RWPE2 (cell line): ENCODE measurements around the gene PDE4B.
"Not testable (repeated sequence)": the region's sequence is repeated elsewhere in the genome, so short reads cannot be mapped to it uniquely, and the experiment has no call there.

Experiments
- ATAC-seq: fragments of 200-7000 bp; cut with Tn5 transposase; 3 replicates; pipeline ENCODE4 v1.9.1; 2021; ENCODE audit warnings: low read depth
- DNase-seq: peaks from one replicate; pipeline ENCODE4 v3.0.0-alpha.2; 2020; ENCODE audit warnings: low spot score
- H3K27ac ChIP-seq: fragments of 450-650 bp; 2 replicates; pipeline ENCODE4 v1.5.1; 2017; ENCODE audit warnings: mild to moderate bottlenecking; ENCODE audit not compliant: poor library complexity, severe bottlenecking
- H3K27me3 ChIP-seq: fragments of 250-450 bp; sonication (Bioruptor Pico); 2 replicates; pipeline ENCODE4 v1.5.1; 2021; ENCODE audit warnings: mild to moderate bottlenecking, moderate library complexity; ENCODE audit not compliant: insufficient read depth, poor library complexity, severe bottlenecking
- H3K36me3 ChIP-seq: fragments of 250-450 bp; sonication (Bioruptor Pico); 2 replicates; pipeline ENCODE4 v1.5.1; 2020; ENCODE audit warnings: low read depth, mild to moderate bottlenecking, moderate library complexity
- H3K4me1 ChIP-seq: fragments of 250-450 bp; sonication (Bioruptor Pico); 2 replicates; pipeline ENCODE4 v1.5.1; 2021; ENCODE audit warnings: mild to moderate bottlenecking, moderate library complexity; ENCODE audit not compliant: insufficient read depth, poor library complexity, severe bottlenecking
- H3K4me3 ChIP-seq: fragments of 250-450 bp; sonication (Bioruptor Pico); 2 replicates; pipeline ENCODE4 v1.5.1; 2021; ENCODE audit warnings: mild to moderate bottlenecking, moderate library complexity; ENCODE audit not compliant: severe bottlenecking
- H3K9me3 ChIP-seq: fragments of 250-450 bp; sonication (Bioruptor Pico); 2 replicates; pipeline ENCODE4 v1.5.1; 2021; ENCODE audit warnings: mild to moderate bottlenecking, moderate library complexity; ENCODE audit not compliant: severe bottlenecking
- TF ChIP-seq, protein P1 (sequence below): fragments of 450-650 bp; IDR thresholded peaks from one replicate; pipeline ENCODE4 v1.5.1; 2017; ENCODE audit warnings: mild to moderate bottlenecking, moderate library complexity; ENCODE audit not compliant: poor library complexity, severe bottlenecking

PDE4B gene

DNA sequence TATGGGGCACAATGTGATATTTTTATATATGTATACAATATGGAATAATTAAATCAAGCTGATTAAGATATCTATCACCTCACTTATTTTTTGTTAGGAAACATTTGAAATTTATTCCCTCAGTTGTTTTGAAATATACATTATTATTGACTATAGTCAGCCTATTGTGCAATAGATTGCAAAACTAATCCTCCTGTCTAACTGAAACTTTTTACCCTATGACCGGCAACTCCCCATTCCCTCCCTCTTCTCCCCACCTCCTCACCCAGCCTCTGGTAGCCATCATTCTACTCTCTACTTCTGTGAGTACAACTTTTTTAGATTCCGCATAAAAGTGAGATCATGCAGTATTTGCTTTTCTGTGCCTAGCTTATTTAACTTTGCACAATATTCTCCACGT is 623.6 kb downstream of the PDE4B start:
- no peak for ATAC-seq
- no peak for DNase-seq

DNA sequence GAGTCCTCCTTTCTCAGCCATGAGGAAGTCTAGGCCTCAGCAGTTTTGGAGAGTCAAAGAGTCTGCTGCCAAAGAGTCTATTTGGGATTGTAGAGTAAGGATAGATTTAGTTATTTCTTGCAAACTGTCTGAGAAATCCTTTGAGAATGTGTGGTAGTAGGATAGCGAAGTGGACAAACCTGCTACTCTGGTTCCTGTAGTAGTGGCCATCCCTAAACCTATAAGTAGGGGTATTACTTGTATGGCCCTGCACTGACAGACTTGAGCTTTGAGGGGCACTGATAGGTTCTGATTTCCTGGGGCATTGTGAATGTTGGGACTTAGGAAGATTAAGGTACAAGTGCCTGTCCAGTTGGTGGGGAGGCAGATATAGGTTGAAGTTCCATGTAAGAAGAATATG is 625.3 kb downstream of the PDE4B start:
- Histone ChIP-seq H3K27ac (no peak overlapping the region), H3K27me3 (no peaks in the 10 kb centered on the region), H3K4me3 (no peak overlapping the region), H3K9me3 (peaks cover 3% of the 10 kb centered on the region), H3K36me3 (no peaks in the 10 kb centered on the region), H3K4me1 (no peaks in the 10 kb centered on the region)
- TF ChIP-seq, protein P1, sequence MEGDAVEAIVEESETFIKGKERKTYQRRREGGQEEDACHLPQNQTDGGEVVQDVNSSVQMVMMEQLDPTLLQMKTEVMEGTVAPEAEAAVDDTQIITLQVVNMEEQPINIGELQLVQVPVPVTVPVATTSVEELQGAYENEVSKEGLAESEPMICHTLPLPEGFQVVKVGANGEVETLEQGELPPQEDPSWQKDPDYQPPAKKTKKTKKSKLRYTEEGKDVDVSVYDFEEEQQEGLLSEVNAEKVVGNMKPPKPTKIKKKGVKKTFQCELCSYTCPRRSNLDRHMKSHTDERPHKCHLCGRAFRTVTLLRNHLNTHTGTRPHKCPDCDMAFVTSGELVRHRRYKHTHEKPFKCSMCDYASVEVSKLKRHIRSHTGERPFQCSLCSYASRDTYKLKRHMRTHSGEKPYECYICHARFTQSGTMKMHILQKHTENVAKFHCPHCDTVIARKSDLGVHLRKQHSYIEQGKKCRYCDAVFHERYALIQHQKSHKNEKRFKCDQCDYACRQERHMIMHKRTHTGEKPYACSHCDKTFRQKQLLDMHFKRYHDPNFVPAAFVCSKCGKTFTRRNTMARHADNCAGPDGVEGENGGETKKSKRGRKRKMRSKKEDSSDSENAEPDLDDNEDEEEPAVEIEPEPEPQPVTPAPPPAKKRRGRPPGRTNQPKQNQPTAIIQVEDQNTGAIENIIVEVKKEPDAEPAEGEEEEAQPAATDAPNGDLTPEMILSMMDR: no peak
- ATAC-seq: no peak
- DNase-seq: no peak

More for the DNA sequence above, 623.6 kb downstream of the PDE4B start:
- TF ChIP-seq, protein P1: no peak
- no peaks in the 10 kb centered on the region for H3K4me1 ChIP-seq
- no peaks in the 10 kb centered on the region for H3K27me3 ChIP-seq
- no peaks in the 10 kb centered on the region for H3K36me3 ChIP-seq
- no peak overlapping the region for H3K27ac ChIP-seq
- no peak overlapping the region for H3K4me3 ChIP-seq
- H3K9me3 ChIP-seq: peaks cover 3% of the 10 kb centered on the region

DNA sequence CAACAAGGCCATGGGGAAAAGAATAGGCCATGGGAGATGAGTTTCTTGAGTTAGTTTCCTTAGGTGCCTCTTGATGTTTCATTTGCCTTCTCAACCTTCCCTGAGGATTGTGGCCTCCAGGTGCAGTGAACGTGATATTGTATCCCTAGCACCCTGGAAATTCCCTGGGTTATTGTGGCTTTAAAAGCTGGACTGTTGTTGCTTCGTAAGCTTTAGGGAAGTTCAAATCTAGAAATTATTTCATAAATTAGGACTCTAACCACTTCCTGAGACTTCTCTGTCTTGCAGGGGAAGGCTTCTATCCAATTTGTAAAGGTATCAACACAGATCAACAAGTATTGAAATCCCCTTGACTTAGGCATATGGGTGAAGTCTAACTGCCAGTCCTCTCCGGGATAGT is 627.5 kb downstream of the PDE4B start:
- H3K4me3 ChIP-seq, H3K36me3 ChIP-seq, H3K27ac ChIP-seq, ATAC-seq, H3K4me1 ChIP-seq, DNase-seq, H3K9me3 ChIP-seq, H3K27me3 ChIP-seq: not testable (repeated sequence)

DNA sequence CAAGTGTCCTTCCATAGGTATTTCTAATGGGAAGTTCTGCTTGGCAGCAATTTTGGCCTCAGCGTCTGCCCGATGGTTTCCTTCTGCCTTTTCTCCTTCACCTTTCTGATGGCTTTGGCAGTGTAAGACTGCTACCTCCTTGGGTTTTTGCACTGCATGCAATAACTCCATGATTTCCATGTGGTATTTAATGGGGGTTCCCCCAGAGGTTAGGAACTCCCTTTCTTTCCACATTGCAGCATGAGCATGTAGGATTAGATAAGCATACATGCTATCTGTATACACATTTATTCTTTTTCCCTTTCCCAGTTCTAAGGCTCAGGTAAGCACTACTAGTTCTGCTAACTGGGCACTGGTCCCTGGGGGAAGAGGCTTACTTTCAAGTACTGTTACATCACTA is 628.2 kb downstream of the PDE4B start:
- not testable (repeated sequence) for H3K9me3 ChIP-seq, H3K36me3 ChIP-seq, H3K4me1 ChIP-seq, DNase-seq, H3K27me3 ChIP-seq, ATAC-seq, H3K27ac ChIP-seq, H3K4me3 ChIP-seq

DNA sequence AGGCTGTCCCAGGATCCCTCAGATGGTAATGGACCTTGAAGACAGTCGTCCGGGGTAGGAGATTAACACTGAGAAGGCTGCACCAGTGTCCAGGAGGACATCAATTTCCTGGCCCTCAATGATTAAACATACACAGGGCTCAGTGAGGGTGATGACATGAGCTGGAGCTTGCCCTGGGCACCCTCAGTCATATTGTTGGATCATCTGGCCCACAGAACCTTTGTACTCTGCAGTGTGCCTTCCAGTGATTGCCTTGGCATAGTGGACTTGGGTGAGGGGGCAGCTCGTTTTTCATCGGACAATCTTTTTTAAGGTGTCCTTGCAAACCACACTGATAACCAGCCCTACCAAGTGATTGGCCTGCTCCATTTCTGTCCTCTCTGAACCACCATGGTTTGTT is 630.1 kb downstream of the PDE4B start:
- TF ChIP-seq, protein P1: no peak
- ATAC-seq (no peak), DNase-seq (no peak)
- Histone ChIP-seq H3K9me3 (no peaks in the 10 kb centered on the region), H3K27me3 (no peaks in the 10 kb centered on the region), H3K36me3 (no peaks in the 10 kb centered on the region), H3K4me3 (no peak overlapping the region), H3K27ac (no peak overlapping the region), H3K4me1 (no peaks in the 10 kb centered on the region)
